HG02852 (cell line): Measurements from ENCODE around the gene GALNS.

ENCODE experiments used
- ATAC-seq: cut with Tn5 transposase; IDR thresholded peaks from one replicate; pipeline ENCODE4 v1.9.1; 2021; ENCODE audit warnings: mild to moderate bottlenecking, moderate library complexity; ENCODE audit not compliant: unreplicated experiment

The GALNS gene

DNA sequence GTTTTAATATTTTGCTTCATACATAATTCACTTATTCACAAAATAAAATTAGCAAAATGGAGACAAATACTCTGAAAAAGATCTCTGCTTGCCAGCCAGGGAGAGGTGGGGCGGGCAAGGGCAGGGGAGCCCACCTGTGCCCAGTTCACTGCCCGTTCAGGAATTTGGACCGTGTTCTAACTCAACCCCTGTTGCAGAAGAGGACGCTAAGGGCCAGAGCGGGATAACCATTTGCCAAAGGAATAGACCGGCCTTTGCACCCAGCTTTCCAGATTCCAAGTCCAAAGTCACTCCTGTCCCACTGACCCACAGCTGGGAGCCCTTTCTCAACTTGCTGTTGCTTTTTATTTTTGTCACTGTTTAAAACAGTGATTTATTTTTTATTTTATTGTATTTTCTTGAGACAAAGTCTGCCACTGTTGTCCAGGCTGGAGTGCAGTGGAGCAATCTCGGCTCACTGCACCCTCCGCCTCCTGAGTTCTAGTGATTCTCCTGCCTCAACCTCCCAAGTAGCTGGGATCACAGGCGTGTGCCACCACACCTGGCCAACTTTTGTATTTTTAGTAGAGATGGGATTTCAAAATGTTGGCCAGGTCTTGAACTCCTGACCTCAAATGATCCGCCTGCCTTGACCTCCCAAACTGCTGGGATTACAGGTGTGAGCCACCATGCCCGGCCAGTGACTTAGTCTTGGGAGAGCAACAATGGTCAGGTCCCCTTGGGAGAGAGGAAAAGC, 69.0 kb downstream of the GALNS start:
- ATAC-seq: no peak

- ATAC-seq: peak; percentile 35
Measured at GRCh38 chr16:88785106-88785924, 71.4 kb downstream of the GALNS start, which contains the start of gene PIEZO1. Gene PIEZO1 (minus strand): TSS chr16:88785220. CDS start chr16:88784964, 256 bp downstream.

DNA sequence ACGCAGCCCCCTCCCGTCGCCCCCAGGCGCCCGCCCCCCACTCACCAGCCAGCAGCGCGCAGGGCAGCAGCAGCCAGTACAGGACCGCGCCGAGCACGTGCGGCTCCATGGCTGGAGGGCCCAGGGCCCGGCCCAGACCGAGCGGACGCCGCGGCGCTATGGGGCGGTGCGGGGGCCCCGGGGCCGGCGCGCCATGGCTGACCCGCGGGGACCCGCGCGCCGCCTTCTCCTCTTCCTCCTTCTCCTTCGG, 72.0 kb downstream of the GALNS start:
- peak; percentile 14 for ATAC-seq

- ATAC-seq: peak; percentile 10
Measured at GRCh38 chr16:88784074-88784855, 72.5 kb downstream of the GALNS start.

DNA sequence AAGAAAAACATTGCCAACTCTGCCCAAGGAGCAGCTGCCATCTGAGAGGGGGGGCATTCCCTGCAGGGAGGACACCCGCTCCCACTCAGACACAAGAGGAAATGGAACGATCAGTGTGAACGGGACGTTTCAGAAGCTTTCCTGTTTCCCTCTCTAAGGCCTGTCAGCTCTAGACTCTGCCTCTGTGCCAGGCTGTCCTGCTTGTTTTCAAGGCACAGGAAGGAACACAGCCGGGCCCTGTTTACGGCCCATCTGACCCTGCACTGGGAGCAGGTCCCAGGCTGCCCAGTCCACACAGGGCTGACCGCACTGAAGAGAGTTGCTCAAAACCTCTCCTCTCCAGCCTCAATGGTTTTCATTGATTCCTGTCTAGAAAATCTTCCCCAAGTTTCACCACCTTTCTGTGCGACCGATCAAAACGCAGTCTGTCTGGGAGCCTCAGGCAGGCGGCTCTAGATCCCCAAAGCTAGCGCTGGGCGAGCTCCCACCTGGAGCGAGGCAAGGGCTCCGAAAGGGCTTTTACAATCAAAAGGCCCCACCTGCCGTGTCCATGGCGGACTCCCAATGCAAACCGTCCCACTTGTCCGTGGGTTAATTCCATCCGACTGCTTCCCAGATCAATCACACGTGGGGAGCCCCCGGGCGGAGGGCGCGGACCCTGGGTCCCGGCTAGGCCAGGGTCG, 73.2 kb downstream of the GALNS start:
- no peak for ATAC-seq

DNA sequence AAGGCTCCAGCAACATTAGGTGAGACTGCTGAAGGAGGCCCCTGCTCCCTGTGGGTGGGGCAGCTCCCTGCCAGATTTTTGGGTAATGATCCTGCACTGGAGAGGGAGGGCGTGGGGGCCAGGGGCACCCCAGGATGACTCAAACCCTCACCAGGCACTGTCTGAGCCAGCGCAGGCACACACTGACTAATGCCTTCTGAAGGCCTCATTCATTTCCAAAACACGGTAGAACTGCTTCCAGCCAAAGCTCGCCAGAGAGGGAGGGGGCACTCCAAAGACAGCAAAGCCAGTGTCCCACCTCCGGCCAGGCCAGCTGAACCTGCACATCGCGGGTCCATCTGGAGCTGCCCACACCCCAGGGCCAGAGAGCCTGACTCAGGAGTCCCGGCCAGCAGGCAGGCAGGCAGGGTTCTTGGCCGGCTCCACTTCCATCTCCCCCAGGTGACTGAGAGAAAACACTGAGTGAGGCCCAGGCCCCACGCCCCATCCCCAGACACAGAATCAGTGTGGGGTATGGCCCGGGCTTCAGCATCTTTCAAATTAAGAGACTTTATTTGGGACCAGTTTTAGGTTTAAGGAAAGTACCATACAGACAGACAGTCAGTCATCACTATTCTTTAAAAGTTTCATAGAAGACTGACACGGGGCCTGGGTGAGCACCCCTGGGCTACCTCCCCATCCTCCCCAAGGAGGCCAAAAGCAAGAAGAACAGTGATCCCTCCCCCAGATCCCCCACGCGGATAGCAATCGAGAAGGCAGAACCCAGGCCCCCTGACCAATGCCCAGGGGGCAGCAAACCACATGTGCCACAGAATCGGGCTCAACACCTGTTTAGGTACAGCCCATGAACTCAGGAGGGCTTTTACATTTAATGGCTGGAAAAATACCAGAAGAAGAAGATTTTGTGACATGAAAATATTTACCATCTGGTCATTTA, 74.0 kb downstream of the GALNS start:
- no peak for ATAC-seq

GRCh38 chr16:88781140-88782077, 75.3 kb downstream of the GALNS start:
- no peak for ATAC-seq

DNA sequence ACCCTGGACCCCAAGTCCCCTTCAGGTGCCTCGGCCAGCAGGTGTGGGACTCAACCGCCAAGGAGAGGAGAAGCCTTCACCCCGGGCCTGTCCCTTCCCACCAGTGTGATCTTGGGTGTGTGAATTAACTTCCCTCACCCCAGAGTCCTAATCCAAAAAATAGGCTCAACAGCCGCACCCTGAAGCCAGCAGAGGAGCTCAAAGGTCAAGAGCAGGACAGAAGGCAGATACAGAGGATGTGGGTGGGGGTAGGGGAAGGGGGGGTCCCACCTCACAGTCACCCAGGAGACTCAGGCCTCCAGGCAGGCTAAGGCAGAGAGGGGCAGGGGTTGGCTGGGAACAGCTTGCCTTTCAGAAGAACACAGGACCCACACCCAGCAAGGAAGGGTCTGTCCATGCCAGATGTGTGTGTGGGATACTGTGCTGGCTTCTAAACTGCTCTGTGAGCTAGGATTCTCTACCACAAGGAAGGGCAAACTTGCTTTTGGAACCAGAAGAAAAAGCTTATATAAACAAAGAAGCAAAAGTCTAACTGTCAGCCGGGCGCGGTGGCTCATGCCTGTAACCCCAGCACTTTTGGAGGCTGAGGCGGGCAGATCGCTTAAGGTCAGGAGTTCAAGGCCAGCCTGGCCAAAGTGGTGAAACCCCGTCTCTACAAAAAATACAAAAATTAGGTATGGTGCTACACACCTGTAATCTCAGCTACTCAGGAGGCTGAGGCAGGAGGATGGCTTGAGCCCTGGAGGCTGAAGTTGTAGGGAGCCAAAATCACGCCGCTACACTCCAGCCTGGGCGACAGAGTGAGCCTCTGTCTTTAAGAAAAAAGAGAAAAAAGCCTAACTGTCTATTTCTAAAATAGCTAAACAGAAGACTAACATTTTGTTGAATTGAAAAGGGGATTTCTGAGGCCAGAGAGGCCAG, 76.3 kb downstream of the GALNS start:
- ATAC-seq: no peak

- no peak for ATAC-seq
Measured at GRCh38 chr16:88779406-88780141, 77.2 kb downstream of the GALNS start.

DNA sequence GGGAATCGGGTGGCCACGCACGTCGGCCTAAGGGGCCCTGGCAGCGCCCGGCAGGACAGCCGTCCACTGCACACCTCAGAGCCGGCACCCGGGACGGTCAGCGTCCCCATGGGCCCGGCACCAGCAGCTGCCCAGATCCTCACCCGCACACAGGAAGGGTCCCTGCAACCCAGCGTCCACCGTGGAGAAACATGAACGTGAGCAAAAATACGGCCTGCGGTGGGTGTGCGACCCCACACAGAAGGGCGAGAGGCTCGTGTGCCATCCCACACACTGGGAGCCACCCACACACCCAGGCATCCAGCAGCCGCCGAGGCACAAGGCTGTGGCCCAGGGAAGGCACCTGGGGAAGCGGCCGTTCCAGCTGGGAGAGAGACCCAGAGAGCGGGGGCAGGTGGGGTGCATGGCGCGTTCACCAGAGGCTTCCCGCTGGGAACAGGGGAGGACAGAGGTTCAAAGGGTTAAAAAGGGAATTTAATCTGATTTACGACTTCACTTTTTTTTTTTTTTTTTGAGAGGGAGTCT, 78.1 kb downstream of the GALNS start:
- ATAC-seq: no peak

DNA sequence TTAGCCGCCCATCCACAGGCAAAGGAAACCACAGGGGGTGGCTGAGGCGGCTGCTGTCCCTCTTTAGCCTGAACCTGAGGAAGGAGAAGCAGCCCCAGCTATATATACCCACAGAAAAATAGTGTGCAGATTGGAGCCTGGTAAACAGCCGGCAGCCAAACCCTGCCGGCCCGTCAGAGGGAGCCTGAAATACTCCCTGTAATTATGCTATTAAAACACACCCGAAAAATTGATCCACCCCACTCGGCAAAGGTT, 78.5 kb downstream of the GALNS start:
- no peak for ATAC-seq

DNA sequence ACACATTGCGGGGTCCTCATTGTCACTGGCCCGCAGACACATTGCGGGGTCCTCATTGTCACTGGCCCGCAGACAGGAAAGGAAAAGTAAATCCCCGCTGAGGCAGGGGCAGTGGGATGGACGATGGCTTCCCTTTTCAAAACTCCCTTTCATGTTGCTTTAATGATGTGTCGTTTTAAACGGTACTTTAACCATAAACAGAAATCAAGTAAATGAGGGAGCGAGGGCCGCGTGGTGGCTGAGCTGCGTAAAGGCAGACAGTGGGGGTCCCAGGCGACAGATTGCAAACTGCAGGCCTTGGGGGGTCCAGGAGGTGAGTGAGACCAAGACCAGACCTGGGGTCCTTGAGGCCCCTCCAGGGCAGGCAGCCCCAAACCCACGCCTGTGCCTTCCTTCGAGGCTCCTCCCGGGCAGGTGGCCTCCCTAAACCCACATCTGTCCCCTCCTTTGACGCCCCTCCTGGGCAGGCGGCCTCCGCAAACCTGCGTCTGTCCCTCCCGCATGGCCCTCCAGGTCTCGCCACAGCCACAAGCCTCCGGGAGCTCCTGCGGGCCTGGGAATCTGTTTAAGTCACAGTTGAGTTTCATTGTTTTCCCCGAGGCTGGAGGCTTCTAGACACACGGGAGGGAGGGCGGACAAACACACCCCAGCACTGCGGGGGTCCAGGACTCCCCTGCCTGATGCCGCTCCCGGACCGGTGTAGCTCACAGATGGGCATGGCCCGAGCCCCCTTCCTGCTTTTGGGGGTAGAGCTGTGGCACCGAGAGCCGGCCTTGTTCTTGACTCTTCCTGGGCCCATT, 79.1 kb downstream of the GALNS start:
- no peak for ATAC-seq

GRCh38 chr16:88775825-88776224, 80.9 kb downstream of the GALNS start:
- ATAC-seq: no peak

- no peak for ATAC-seq
Measured at GRCh38 chr16:88774544-88775393, 82.0 kb downstream of the GALNS start.

DNA sequence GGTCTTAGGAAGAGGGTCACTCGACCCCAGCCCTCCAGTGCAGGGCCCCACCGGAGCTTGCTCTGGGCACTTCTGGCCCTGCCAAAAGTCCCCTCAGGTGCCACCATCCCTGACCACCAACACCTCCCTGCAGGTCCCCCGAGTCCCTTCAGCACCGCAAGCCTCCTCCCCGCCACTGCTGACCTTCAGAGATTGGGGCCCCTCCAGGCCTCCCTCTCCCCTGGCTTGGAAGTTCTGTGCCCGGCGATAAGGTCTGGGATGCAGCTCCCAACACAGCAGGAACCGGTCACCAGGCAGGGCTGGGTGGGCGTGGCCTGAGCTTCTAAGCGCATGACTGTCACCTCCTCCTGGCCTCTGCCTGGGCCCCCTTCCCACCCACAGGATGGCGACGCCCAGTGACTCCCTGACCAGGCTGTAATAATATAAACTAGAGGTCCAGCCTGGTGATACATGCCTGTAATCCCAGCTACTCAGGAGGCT, 82.9 kb downstream of the GALNS start:
- ATAC-seq: no peak
